ENCODE data around the gene IARS2. TPM values are rescaled to one million over a fixed set of nuclear protein-coding genes. Genes with fewer than 3 reads are reported as not detected.
"Not testable (repeated sequence)": the region's sequence is repeated elsewhere in the genome, so short reads cannot be mapped to it uniquely, and the experiment has no call there.

The IARS2 gene
- total RNA-seq, 1 donor from 2014 or later, result 35.4 TPM

GRCh38 chr1:220160027-220160426 lies 66.1 kb downstream of the IARS2 start:
- Mint-ChIP-seq H3K27me3 (ENCODE audit: unreplicated experiment) (no peaks in the 10 kb centered on the region), H3K36me3 (ENCODE audit: unreplicated experiment) (no peaks in the 10 kb centered on the region), H3K27ac (ENCODE audit: unreplicated experiment) (no peak overlapping the region), H3K9me3 (ENCODE audit: unreplicated experiment) (peaks cover 1% of the 10 kb centered on the region), H3K4me3 (ENCODE audit: unreplicated experiment) (no peak overlapping the region), H3K4me1 (ENCODE audit: low read depth, unreplicated experiment) (peaks cover 5% of the 10 kb centered on the region)
- no peak for DNase-seq
- TF ChIP-seq CTCF (IDR thresholded peaks at IDR 0.05; ENCODE audit: partially characterized antibody, unreplicated experiment), result no peak

- Mint-ChIP-seq H3K27me3 (ENCODE audit: unreplicated experiment) (no peaks in the 10 kb centered on the region), H3K27ac (ENCODE audit: unreplicated experiment) (peak overlapping the region; percentile 28), H3K36me3 (ENCODE audit: unreplicated experiment) (peaks cover under 1% of the 10 kb centered on the region), H3K4me3 (ENCODE audit: unreplicated experiment) (no peak overlapping the region), H3K4me1 (ENCODE audit: low read depth, unreplicated experiment) (peaks cover 17% of the 10 kb centered on the region), H3K9me3 (ENCODE audit: unreplicated experiment) (peaks cover 6% of the 10 kb centered on the region)
- DNase-seq, result no peak
- no peak for TF ChIP-seq CTCF (IDR thresholded peaks at IDR 0.05; ENCODE audit: partially characterized antibody, unreplicated experiment)
Observed at GRCh38 chr1:220164116-220164515, 70.2 kb downstream of the IARS2 start.

GRCh38 chr1:220164517-220164916 lies 70.6 kb downstream of the IARS2 start:
- Mint-ChIP-seq H3K9me3 (ENCODE audit: unreplicated experiment) (peaks cover 6% of the 10 kb centered on the region), H3K36me3 (ENCODE audit: unreplicated experiment) (peaks cover 5% of the 10 kb centered on the region), H3K4me1 (ENCODE audit: low read depth, unreplicated experiment) (peaks cover 17% of the 10 kb centered on the region), H3K27ac (ENCODE audit: unreplicated experiment) (no peak overlapping the region), H3K27me3 (ENCODE audit: unreplicated experiment) (no peaks in the 10 kb centered on the region), H3K4me3 (ENCODE audit: unreplicated experiment) (no peak overlapping the region)
- TF ChIP-seq CTCF (IDR thresholded peaks at IDR 0.05; ENCODE audit: partially characterized antibody, unreplicated experiment), result no peak
- DNase-seq, result no peak

- DNase-seq, result no peak
- peaks cover 26% of the 10 kb centered on the region for H3K4me1 Mint-ChIP-seq (ENCODE audit: low read depth, unreplicated experiment)
- H3K36me3 Mint-ChIP-seq (ENCODE audit: unreplicated experiment), result peaks cover 5% of the 10 kb centered on the region
- H3K27ac Mint-ChIP-seq (ENCODE audit: unreplicated experiment), result peak overlapping the region; percentile 84
- TF ChIP-seq CTCF (IDR thresholded peaks at IDR 0.05; ENCODE audit: partially characterized antibody, unreplicated experiment), result no peak
- peaks cover 7% of the 10 kb centered on the region for H3K9me3 Mint-ChIP-seq (ENCODE audit: unreplicated experiment)
- peaks cover 3% of the 10 kb centered on the region for H3K27me3 Mint-ChIP-seq (ENCODE audit: unreplicated experiment)
- no peak overlapping the region for H3K4me3 Mint-ChIP-seq (ENCODE audit: unreplicated experiment)
Observed at GRCh38 chr1:220166853-220167252, 72.9 kb downstream of the IARS2 start.

GRCh38 chr1:220169887-220170286 lies 76.0 kb downstream of the IARS2 start:
- H3K9me3 Mint-ChIP-seq (ENCODE audit: unreplicated experiment); H3K36me3 Mint-ChIP-seq (ENCODE audit: unreplicated experiment); H3K4me3 Mint-ChIP-seq (ENCODE audit: unreplicated experiment); H3K27me3 Mint-ChIP-seq (ENCODE audit: unreplicated experiment); DNase-seq: not testable (repeated sequence)
- Mint-ChIP-seq H3K27ac (ENCODE audit: unreplicated experiment) (peak overlapping the region; percentile 14), H3K4me1 (ENCODE audit: low read depth, unreplicated experiment) (peaks cover 25% of the 10 kb centered on the region)

All from glutamatergic neuron (in vitro differentiated cells).